ENCODE results near the gene UBL7.

UBL7 gene

GRCh38 chr15:74418575-74419338 is 42.2 kb downstream of the UBL7 start:
- TF ChIP-seq REST (IDR thresholded peaks at IDR 0.05; ENCODE audit: insufficient replicate concordance, low read depth) (no peak), CTCF (IDR thresholded peaks at IDR 0.05; ENCODE audit: insufficient read depth, low read length) (no peak), GABPA (IDR thresholded peaks at IDR 0.05; ENCODE audit: low read depth) (no peak), POLR2AphosphoS5 (IDR thresholded peaks at IDR 0.05; ENCODE audit: low read depth) (no peak), SPI1 (IDR thresholded peaks at IDR 0.05; ENCODE audit: borderline replicate concordance, low read depth) (no peak)
- no peak overlapping the region for H3K27ac ChIP-seq (replicated peaks)
- H3K4me3 ChIP-seq (replicated peaks; ENCODE audit: insufficient read depth, low read length), result no peak overlapping the region
- H3K27me3 ChIP-seq (ENCODE audit: insufficient read depth, poor library complexity, severe bottlenecking), result no peaks in the 10 kb centered on the region
- DNase-seq (ENCODE audit: low read depth in 1 of 2, low spot score in 1 of 2), result no peak

GRCh38 chr15:74417670-74418069 is 43.3 kb downstream of the UBL7 start:
- Histone ChIP-seq H3K27me3 (ENCODE audit: insufficient read depth, poor library complexity, severe bottlenecking) (no peaks in the 10 kb centered on the region), H3K27ac (replicated peaks) (no peak overlapping the region), H3K4me3 (replicated peaks; ENCODE audit: insufficient read depth, low read length) (no peak overlapping the region)
- TF ChIP-seq CTCF (IDR thresholded peaks at IDR 0.05; ENCODE audit: insufficient read depth, low read length) (no peak), GABPA (IDR thresholded peaks at IDR 0.05; ENCODE audit: low read depth) (no peak), POLR2AphosphoS5 (IDR thresholded peaks at IDR 0.05; ENCODE audit: low read depth) (no peak), REST (IDR thresholded peaks at IDR 0.05; ENCODE audit: insufficient replicate concordance, low read depth) (no peak), SPI1 (IDR thresholded peaks at IDR 0.05; ENCODE audit: borderline replicate concordance, low read depth) (no peak)
- no peak for DNase-seq (ENCODE audit: low read depth in 1 of 2, low spot score in 1 of 2)

GRCh38 chr15:74417225-74417624 is 43.7 kb downstream of the UBL7 start:
- H3K4me3 ChIP-seq (replicated peaks; ENCODE audit: insufficient read depth, low read length), result no peak overlapping the region
- no peak overlapping the region for H3K27ac ChIP-seq (replicated peaks)
- H3K27me3 ChIP-seq (ENCODE audit: insufficient read depth, poor library complexity, severe bottlenecking), result no peaks in the 10 kb centered on the region
- DNase-seq (ENCODE audit: low read depth in 1 of 2, low spot score in 1 of 2), result no peak
- TF ChIP-seq CTCF (IDR thresholded peaks at IDR 0.05; ENCODE audit: insufficient read depth, low read length) (no peak), GABPA (IDR thresholded peaks at IDR 0.05; ENCODE audit: low read depth) (no peak), SPI1 (IDR thresholded peaks at IDR 0.05; ENCODE audit: borderline replicate concordance, low read depth) (no peak), REST (IDR thresholded peaks at IDR 0.05; ENCODE audit: insufficient replicate concordance, low read depth) (no peak), POLR2AphosphoS5 (IDR thresholded peaks at IDR 0.05; ENCODE audit: low read depth) (no peak)
